HL-60 (cell line): Measurements from ENCODE around the gene COL13A1.

Experiments used
- CTCF ChIP-seq: IDR thresholded peaks from one replicate; pipeline ENCODE4 v1.5.1; 2011; ENCODE audit warnings: low read length, control low read depth, inconsistent platforms; ENCODE audit not compliant: insufficient read depth
- GABPA ChIP-seq: IDR thresholded peaks from 2 replicates; pipeline ENCODE4 v1.6.1; 2012; ENCODE audit warnings: low read depth
- POLR2AphosphoS5 ChIP-seq: IDR thresholded peaks from 2 replicates; pipeline ENCODE4 v1.6.1; 2012; ENCODE audit warnings: low read depth
- REST ChIP-seq: IDR thresholded peaks from 2 replicates; pipeline ENCODE4 v1.6.1; 2012; ENCODE audit warnings: low read depth; ENCODE audit not compliant: insufficient replicate concordance
- SPI1 ChIP-seq: IDR thresholded peaks from 2 replicates; pipeline ENCODE4 v1.6.1; 2012; ENCODE audit warnings: low read depth, mild to moderate bottlenecking, borderline replicate concordance

GRCh38 chr10:69801094-69801433 is 642 bp upstream of the COL13A1 start:
- TF ChIP-seq CTCF (peak; percentile 19), GABPA (no peak), POLR2AphosphoS5 (no peak), REST (no peak), SPI1 (no peak)
